Cerebellar nuclear complex (tissue), 1 donor: ENCODE measurements around the gene MDM4.
A peak's percentile ranks its signal among the peaks of the same experiment; 100 is the strongest.
"Not testable (repeated sequence)": the region's sequence is repeated elsewhere in the genome, so short reads cannot be mapped to it uniquely, and the experiment has no call there.

Experiments used
- DNase-seq, 2 experiments: peaks; one replicate each; lab custom pipeline; 2025; lab: John Stamatoyannopoulos, UW

Gene MDM4

GRCh38 chr1:204516180-204516879 lies at the start of gene MDM4:
Gene MDM4 (plus strand): TSS chr1:204516406. CDS start chr1:204525519, 9,113 bp downstream.
- DNase-seq, result peak; percentile 77 to 83

- no peak for DNase-seq
These were observed 49.5 kb upstream of the MDM4 start for GRCh38 chr1:204466416-204467405.

GRCh38 chr1:204468206-204468605 lies 48.0 kb upstream of the MDM4 start:
- DNase-seq, result no peak

- DNase-seq, result no peak
These were observed 47.4 kb upstream of the MDM4 start for GRCh38 chr1:204468766-204469302.

GRCh38 chr1:204469304-204469703 lies 46.9 kb upstream of the MDM4 start:
- no peak for DNase-seq

- DNase-seq, result no peak
These were observed 44.5 kb upstream of the MDM4 start for GRCh38 chr1:204471687-204472086.

- no peak for DNase-seq
These were observed 43.5 kb upstream of the MDM4 start for GRCh38 chr1:204472660-204473059.

GRCh38 chr1:204473400-204473965 lies 42.7 kb upstream of the MDM4 start:
- no peak for DNase-seq

GRCh38 chr1:204475656-204476432 lies 40.4 kb upstream of the MDM4 start:
- no peak for DNase-seq

- no peak for DNase-seq
These were observed 39.6 kb upstream of the MDM4 start for GRCh38 chr1:204476563-204476962.

GRCh38 chr1:204477036-204477740 lies 39.0 kb upstream of the MDM4 start:
- DNase-seq, result no peak

- DNase-seq, result no peak
These were observed 37.9 kb upstream of the MDM4 start for GRCh38 chr1:204478172-204478899.

GRCh38 chr1:204478921-204479320 lies 37.3 kb upstream of the MDM4 start:
- DNase-seq, result no peak

GRCh38 chr1:204479387-204480136 lies 36.6 kb upstream of the MDM4 start:
- no peak for DNase-seq

- no peak for DNase-seq
These were observed 35.7 kb upstream of the MDM4 start for GRCh38 chr1:204480515-204480914.

- DNase-seq, result no peak
These were observed 32.4 kb upstream of the MDM4 start for GRCh38 chr1:204483791-204484190.

- DNase-seq, result not testable (repeated sequence)
These were observed 29.5 kb upstream of the MDM4 start for GRCh38 chr1:204486513-204487255.

GRCh38 chr1:204487256-204487615 lies 29.0 kb upstream of the MDM4 start:
- DNase-seq, result no peak

GRCh38 chr1:204491655-204492054 lies 24.6 kb upstream of the MDM4 start:
- DNase-seq, result no peak
